Mesendoderm (in vitro differentiated cells): ENCODE results near the gene XKRX. TPM values are rescaled to one million over a fixed set of nuclear protein-coding genes. Genes with fewer than 3 reads are reported as not detected.

Experiments
- DNase-seq: peaks from one replicate; pipeline ENCODE4 v3.0.0; 2013
- H2AK5ac ChIP-seq: 2 replicates; pipeline ENCODE4 v1.6.1; 2013; ENCODE audit warnings: low read length, inconsistent platforms
- H2BK120ac ChIP-seq: 2 replicates; pipeline ENCODE4 v1.6.1; 2013; ENCODE audit warnings: low read depth, mild to moderate bottlenecking, low read length, moderate library complexity, mixed read lengths
- H2BK15ac ChIP-seq: replicated peaks from 2 replicates; pipeline ENCODE4 v1.6.1; 2013; ENCODE audit warnings: low read depth, mild to moderate bottlenecking, moderate library complexity
- H2BK5ac ChIP-seq: 2 replicates; pipeline ENCODE4 v1.6.1; 2013; ENCODE audit warnings: low read length, inconsistent platforms
- H3K18ac ChIP-seq: 2 replicates; pipeline ENCODE4 v1.6.1; 2013; ENCODE audit warnings: mild to moderate bottlenecking, low read length, mixed read lengths
- H3K23ac ChIP-seq: one replicate; pipeline ENCODE4 v1.6.1; 2013; ENCODE audit warnings: low read length
- H3K27ac ChIP-seq: 2 replicates; pipeline ENCODE4 v1.5.1; 2013; ENCODE audit warnings: low read depth, mild to moderate bottlenecking, inconsistent platforms, low read length, moderate library complexity
- H3K27me3 ChIP-seq: 2 replicates; pipeline ENCODE4 v1.6.1; 2013; ENCODE audit warnings: low read length, control low read depth, mild to moderate bottlenecking, inconsistent platforms; ENCODE audit not compliant: insufficient read depth, poor library complexity
- H3K36me3 ChIP-seq: 2 replicates; pipeline ENCODE4 v1.6.1; 2013; ENCODE audit warnings: low read length, inconsistent platforms; ENCODE audit not compliant: control insufficient read depth, insufficient read depth
- H3K4ac ChIP-seq: one replicate; pipeline ENCODE4 v1.6.1; 2013; ENCODE audit warnings: low read depth, mild to moderate bottlenecking, low read length, moderate library complexity
- H3K4me1 ChIP-seq: 2 replicates; pipeline ENCODE4 v1.6.1; 2013; ENCODE audit warnings: low read depth, low read length, inconsistent platforms; ENCODE audit not compliant: control insufficient read depth
- H3K4me2 ChIP-seq: 2 replicates; pipeline ENCODE4 v1.6.1; 2013; ENCODE audit warnings: low read length
- H3K4me3 ChIP-seq: 2 replicates; pipeline ENCODE4 v1.5.1; 2013; ENCODE audit warnings: mild to moderate bottlenecking, low read length
- H3K56ac ChIP-seq: one replicate; pipeline ENCODE4 v1.6.1; 2013; ENCODE audit warnings: low read length
- H3K79me1 ChIP-seq: 2 replicates; pipeline ENCODE4 v1.6.1; 2013; ENCODE audit warnings: low read length, inconsistent platforms
- H3K79me2 ChIP-seq: 2 replicates; pipeline ENCODE4 v1.6.1; 2013; ENCODE audit warnings: mild to moderate bottlenecking, low read length; ENCODE audit not compliant: control insufficient read depth, insufficient read depth
- H3K9ac ChIP-seq: 2 replicates; pipeline ENCODE4 v1.6.1; 2013; ENCODE audit warnings: low read length, inconsistent platforms
- H4K5ac ChIP-seq: one replicate; pipeline ENCODE4 v1.6.1; 2013; ENCODE audit warnings: low read length
- H4K8ac ChIP-seq: one replicate; pipeline ENCODE4 v1.6.1; 2013; ENCODE audit warnings: low read depth, mild to moderate bottlenecking, control low read depth, low read length, moderate library complexity
- WGBS: extraction: QIAGEN DNeasy Blood & Tissue Kit; methylation state at CpG from one replicate; pipeline ENCODE4 v1.1.7; 2013; ENCODE audit warnings: low lambda C conversion rate, missing lambda C conversion rate; ENCODE audit not compliant: insufficient coverage; ENCODE audit errors: extremely low coverage; 5-methylcytosine and 5-hydroxymethylcytosine counted together
- polyA plus RNA-seq, 2 experiments: library from polyadenylated mRNA; stranded (reverse); fragments of 200-250 nt; gene quantifications; one replicate each; pipeline ENCODE4 v1.2.3, GENCODE V29; 2013

Gene XKRX
- polyA plus RNA-seq (2013, experiment 1 of 2), result 0.32 TPM
- polyA plus RNA-seq (2013, experiment 2 of 2), result 0.34 TPM

DNA sequence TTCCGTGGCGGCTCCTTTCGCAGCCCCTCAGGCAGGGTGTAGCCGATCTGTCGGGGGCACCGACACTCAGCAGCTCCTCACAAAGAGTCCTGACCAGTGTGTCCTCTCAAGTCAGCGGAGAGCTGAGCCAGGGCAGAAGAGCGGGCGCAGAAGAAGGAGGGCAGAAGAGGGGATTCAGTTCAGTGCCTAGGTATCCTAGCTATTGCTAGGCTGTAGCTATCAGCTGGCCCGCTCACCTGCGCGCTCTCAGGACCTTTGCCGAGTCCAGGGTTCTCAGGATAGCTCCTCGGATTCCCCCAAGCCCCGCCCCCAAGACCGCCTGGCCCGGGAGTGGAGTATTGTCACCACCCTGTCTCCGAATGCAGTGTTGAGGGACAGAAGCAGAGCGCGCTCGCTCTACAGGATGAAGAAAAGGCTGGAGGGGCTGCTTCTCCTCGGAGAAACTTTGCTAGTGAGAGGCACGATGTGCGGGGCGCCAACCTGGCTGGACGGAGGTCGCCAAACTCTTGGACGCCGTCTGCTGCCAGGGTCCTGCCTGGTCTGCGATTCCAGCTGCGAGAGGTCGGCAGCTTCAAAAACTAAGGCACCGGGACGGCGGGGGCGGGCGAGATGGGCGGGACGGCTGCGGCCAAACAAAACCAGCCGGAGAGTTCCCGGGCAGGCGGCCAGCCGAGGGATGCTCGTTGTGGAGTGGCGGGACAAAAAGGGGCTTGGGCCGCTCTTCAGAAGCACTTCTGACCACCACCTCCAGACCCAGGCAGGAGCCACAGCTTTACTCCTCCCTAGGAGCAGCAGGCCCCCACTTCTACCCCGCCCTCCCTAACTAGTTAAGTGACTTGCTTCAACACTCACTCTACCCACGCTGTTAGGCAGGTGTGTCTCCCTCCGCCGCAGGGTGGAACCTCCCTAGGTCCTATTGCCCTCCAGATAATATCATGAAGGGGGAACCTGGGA lies at the start of gene XKRX:
Gene XKRX, minus strand, starts transcription at position 258 of the 954 bp plus-strand sequence. CDS start 613 bp downstream, outside the sequence.
- H4K8ac ChIP-seq, result no peak within 1 kb of the TSS
- peak within 1 kb of the TSS; percentile 33 for H3K4me3 ChIP-seq
- no peak within 1 kb of the TSS for H3K27ac ChIP-seq
- H3K27me3 ChIP-seq, result no peaks in the 10 kb centered on the region
- no peak within 1 kb of the TSS for H3K9ac ChIP-seq
- H3K36me3 ChIP-seq, result no peaks in the 10 kb centered on the region
- peak within 1 kb of the TSS; percentile 15 for H3K56ac ChIP-seq
- H2BK120ac ChIP-seq, result no peak within 1 kb of the TSS
- no peak within 1 kb of the TSS for H3K18ac ChIP-seq
- no peak within 1 kb of the TSS for H2BK5ac ChIP-seq
- peak; percentile 77 for DNase-seq
- H3K79me1 ChIP-seq, result no peaks in the 10 kb centered on the region
- peak within 1 kb of the TSS; percentile 59 for H3K4me2 ChIP-seq
- H2BK15ac ChIP-seq, result no peak within 1 kb of the TSS
- H3K79me2 ChIP-seq, result no peaks in the 10 kb centered on the region
- H3K23ac ChIP-seq, result no peak within 1 kb of the TSS
- H2AK5ac ChIP-seq, result no peak within 1 kb of the TSS
- no peak within 1 kb of the TSS for H4K5ac ChIP-seq
- H3K4me1 ChIP-seq, result no peaks in the 10 kb centered on the region
- no peak within 1 kb of the TSS for H3K4ac ChIP-seq
- WGBS, result no CpG with 5 or more reads among the region's 51 CpGs

DNA sequence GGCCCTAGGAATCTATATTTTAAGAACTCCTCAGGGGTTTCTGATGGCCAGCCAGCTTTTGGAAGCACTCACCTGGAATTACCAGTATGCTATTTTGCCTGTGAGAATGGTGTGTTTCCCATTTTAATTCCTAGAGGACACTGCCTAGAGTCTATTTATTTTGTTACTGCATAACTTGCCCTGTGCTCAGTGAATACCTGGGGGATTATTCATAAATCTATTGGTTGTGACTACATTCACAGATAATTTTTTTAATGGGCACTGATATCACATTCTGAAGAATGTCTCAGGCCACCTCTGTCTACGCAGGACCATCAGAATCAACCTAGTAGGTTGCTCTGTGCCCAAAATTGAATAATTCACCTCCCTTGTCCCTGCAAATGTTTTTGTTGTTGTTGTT lies 47.5 kb upstream of the XKRX start:
- Histone ChIP-seq H3K9ac (no peak overlapping the region), H4K8ac (no peak overlapping the region), H3K4ac (no peak overlapping the region), H3K56ac (no peak overlapping the region), H3K23ac (no peak overlapping the region), H2BK5ac (no peak overlapping the region), H2BK15ac (no peak overlapping the region), H3K27me3 (no peaks in the 10 kb centered on the region), H3K36me3 (no peaks in the 10 kb centered on the region), H2AK5ac (no peak overlapping the region), H3K79me1 (no peaks in the 10 kb centered on the region), H3K18ac (no peak overlapping the region), H3K4me3 (no peak overlapping the region), H3K27ac (no peak overlapping the region), H2BK120ac (no peak overlapping the region), H4K5ac (no peak overlapping the region), H3K4me1 (no peaks in the 10 kb centered on the region), H3K79me2 (no peaks in the 10 kb centered on the region), H3K4me2 (no peak overlapping the region)
- WGBS, result no CpG with 5 or more reads among the region's 1 CpG
- DNase-seq, result no peak

DNA sequence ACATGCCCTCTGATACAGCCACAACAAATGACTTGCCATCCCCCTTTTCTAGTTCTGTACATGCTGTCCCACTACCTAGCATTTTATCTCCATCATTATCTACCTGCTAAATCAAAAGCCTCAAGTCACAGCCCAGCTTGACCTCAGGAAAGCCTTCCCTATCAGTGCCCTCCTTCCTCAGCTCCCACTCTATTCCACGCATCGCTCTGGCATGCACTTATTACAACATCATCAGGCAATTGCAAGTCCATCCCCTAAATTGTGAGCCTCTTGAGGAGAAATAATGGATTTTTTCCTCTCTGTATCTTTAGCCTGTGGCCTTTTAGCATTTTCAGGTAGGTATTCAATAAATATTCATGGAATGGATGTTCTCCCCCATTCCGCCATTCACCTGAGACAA lies 46.5 kb upstream of the XKRX start:
- Histone ChIP-seq H3K4me2 (no peak overlapping the region), H3K79me1 (no peaks in the 10 kb centered on the region), H3K4me3 (no peak overlapping the region), H2BK120ac (no peak overlapping the region), H3K36me3 (no peaks in the 10 kb centered on the region), H2BK15ac (no peak overlapping the region), H4K5ac (no peak overlapping the region), H3K56ac (no peak overlapping the region), H3K18ac (no peak overlapping the region), H3K79me2 (no peaks in the 10 kb centered on the region), H3K23ac (no peak overlapping the region), H2AK5ac (no peak overlapping the region), H4K8ac (no peak overlapping the region), H3K27ac (no peak overlapping the region), H3K27me3 (no peaks in the 10 kb centered on the region), H3K4ac (no peak overlapping the region), H3K9ac (no peak overlapping the region), H2BK5ac (no peak overlapping the region), H3K4me1 (no peaks in the 10 kb centered on the region)
- WGBS, result no CpG with 5 or more reads among the region's 3 CpGs
- DNase-seq, result no peak

DNA sequence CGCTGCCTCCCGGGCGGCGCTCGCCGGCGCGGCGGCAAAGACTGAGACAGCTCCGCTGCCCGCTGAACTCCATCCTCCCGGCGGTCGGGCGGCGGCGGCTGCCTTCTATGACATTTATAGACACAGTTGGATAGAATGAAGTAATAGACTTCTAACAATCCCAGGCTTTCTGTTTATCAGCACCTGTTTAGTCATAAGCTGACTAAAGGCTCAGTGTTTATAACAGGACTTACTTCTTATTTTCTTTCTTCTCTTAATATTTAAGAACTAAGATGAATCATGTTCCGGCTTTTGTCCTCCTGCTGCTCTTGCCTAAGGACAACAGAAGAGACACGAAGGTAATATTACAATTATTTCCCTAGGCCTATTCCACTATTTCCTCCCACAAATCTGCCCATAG lies 44.7 kb upstream of the XKRX start:
- no peak for DNase-seq
- no peak overlapping the region for H3K9ac ChIP-seq
- H3K18ac ChIP-seq, result no peak overlapping the region
- no peak overlapping the region for H4K5ac ChIP-seq
- no peak overlapping the region for H3K4me3 ChIP-seq
- H2BK120ac ChIP-seq, result no peak overlapping the region
- no peaks in the 10 kb centered on the region for H3K27me3 ChIP-seq
- no CpG with 5 or more reads among the region's 19 CpGs for WGBS
- H3K79me1 ChIP-seq, result no peaks in the 10 kb centered on the region
- H3K79me2 ChIP-seq, result no peaks in the 10 kb centered on the region
- H2BK5ac ChIP-seq, result no peak overlapping the region
- no peaks in the 10 kb centered on the region for H3K36me3 ChIP-seq
- H4K8ac ChIP-seq, result no peak overlapping the region
- H3K4me2 ChIP-seq, result no peak overlapping the region
- no peak overlapping the region for H3K4ac ChIP-seq
- no peaks in the 10 kb centered on the region for H3K4me1 ChIP-seq
- H3K56ac ChIP-seq, result no peak overlapping the region
- H2AK5ac ChIP-seq, result no peak overlapping the region
- no peak overlapping the region for H2BK15ac ChIP-seq
- no peak overlapping the region for H3K23ac ChIP-seq
- H3K27ac ChIP-seq, result no peak overlapping the region

DNA sequence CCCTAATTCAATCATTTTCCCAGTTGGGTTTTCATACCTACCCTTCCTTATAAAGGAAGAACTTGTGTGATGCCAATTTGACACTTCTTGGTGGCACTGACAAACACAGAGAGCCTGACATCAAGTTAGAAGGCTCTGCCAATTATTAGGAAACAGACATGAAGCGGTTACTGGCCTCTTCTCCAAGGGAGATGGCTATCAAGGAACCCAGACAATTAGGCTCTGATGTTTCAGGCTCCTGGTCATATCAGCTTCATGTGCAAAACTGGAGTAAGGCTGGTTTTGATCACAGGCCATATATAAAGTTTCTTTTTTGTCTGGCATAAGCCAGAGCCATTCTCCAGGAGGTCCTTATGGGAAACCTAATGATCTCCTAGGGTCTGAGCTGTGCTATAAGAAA lies 41.2 kb upstream of the XKRX start:
- Histone ChIP-seq H3K4ac (no peak overlapping the region), H4K5ac (no peak overlapping the region), H3K79me1 (no peaks in the 10 kb centered on the region), H3K9ac (no peak overlapping the region), H3K27me3 (no peaks in the 10 kb centered on the region), H3K23ac (no peak overlapping the region), H3K18ac (no peak overlapping the region), H2BK15ac (no peak overlapping the region), H2AK5ac (no peak overlapping the region), H3K36me3 (no peaks in the 10 kb centered on the region), H2BK5ac (no peak overlapping the region), H3K56ac (no peak overlapping the region), H3K27ac (no peak overlapping the region), H4K8ac (no peak overlapping the region), H2BK120ac (no peak overlapping the region), H3K4me3 (no peak overlapping the region), H3K4me1 (no peaks in the 10 kb centered on the region), H3K4me2 (no peak overlapping the region), H3K79me2 (no peaks in the 10 kb centered on the region)
- no CpG with 5 or more reads among the region's 1 CpG for WGBS
- no peak for DNase-seq
